ENCODE results near the gene KLHL36.
A peak's percentile ranks its signal among the peaks of the same experiment; 100 is the strongest.

Gene KLHL36

DNA sequence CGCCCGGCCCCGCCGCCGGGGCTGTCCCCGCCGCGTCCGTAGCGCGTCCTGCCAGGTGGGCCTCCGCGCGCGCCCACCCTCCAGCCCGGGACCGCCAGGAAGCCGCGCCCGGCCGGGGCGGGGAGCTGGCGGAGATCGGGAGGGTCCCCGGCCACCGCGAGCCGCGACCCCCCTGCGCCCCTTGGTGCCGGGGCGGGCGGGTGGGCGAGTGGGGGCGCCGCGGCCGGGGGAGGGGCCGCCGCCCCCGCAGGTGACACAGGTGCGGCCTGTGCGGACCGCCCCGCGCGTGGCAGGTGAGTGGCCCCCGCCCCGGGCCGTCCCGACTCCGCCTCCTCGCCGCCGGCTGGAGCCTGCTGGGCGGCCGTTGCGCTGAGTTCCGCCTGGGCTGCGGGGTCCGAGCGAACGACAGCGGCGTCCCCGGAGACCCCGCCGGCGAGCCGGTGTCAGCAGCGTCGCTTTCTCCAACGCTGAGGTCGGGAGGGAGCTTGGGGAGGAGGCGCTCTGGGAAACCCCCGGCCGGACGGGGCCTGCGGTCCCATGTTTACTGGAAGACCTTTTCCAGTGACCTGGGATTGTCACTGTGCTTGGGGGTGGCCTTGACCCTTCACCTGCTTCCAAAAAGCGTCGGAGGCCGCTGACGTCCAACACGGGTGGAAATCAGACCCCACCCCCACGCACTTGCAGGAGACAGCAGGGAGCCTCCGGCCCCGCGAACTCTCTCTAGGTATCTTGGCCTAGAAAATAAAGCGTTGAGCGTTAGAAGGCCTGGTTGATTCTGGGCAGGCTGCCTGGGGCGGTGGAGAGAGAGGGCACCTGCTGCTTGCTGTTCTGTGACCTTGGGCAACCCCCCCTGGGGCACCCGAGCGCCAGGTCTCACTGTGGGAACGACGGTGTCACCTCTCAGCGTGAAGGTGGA, 542 bp downstream of the KLHL36 start:
- peak; percentile 64 for DNase-seq

DNA sequence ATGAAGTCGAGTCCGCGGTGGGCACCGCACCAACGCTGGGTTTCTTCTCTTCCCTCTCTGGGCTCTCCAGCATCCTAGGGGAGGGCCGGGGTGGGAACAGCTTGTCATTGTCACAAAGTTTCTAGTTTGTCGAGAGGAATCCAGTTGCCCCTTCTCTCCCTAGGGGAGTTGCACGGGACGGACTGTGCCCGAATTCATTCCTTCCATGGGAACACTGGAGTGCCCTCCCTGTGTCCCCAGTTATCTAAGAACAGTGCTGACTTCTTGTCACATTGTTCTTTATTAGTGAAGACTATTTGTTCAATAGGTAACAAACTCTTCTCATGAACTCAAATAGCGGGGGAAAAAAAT, 1.2 kb downstream of the KLHL36 start:
- no peak for DNase-seq

DNA sequence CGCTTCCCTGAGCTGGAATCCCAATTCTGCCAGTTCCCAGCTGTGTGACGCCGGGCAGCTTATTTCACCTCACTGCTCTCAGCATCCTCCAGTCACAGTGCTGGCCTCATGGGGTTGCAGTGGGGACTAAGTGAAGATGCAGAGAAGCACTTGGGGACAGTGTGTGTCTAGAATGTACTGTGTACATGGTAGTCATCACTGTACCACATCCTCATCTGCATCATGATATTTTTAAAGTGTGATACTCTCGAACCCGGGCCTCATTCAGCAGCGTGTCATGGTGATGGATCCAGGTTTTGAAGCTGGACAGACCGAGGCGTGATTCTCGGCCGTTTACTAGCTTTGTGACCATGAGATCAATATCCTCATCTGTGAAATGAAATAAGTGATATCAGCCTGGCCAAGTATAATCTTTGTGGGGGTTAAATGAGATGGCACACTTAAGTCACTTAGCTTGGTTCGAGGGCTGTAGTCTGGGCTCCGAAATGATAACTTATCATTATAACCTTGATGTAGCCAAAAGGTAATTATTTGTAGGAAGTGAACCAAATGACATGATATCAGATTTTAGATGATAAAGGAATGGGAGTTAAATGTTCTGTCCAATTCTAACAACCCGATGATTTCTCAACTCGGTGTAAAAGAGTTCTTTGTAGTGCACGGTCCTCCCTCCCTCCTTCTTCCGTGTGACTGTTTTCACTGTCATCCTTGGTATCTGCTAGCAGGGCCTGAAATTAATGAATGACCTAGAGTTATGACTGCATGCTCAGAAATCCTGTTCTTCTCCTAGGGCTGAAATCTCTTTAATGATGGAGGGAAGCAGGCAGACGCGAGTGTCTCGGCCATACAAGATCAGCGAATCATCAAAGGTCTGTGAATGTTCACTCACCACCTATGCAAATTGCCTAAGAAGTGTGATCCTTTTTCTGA, 2.0 kb downstream of the KLHL36 start:
- no peak for DNase-seq

GRCh38 chr16:84652566-84652965, 4.3 kb downstream of the KLHL36 start:
- DNase-seq: peak; percentile 74

- no peak for DNase-seq
Measured at GRCh38 chr16:84654238-84654637, 5.9 kb downstream of the KLHL36 start.

DNA sequence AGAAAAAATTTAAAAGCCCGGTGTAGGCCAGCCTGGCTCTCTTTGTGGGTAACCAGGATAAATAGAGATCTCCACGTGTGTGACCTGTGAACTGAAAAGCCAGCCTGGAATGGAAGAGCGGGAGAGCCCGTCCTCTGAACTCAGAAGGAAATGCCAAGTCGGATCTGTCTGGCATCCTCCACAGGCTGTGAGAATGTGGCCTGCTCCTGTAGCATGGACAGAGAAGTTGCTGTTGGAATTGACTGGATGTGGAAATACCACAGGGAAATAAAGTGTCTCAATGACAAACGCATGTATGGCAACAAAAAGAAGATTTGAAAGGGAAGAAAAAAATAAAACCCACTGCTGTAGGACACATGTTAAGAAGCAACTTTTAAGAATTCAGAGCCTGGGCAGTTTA, 6.7 kb downstream of the KLHL36 start:
- DNase-seq: no peak

GRCh38 chr16:84656649-84657048, 8.3 kb downstream of the KLHL36 start:
- no peak for DNase-seq

DNA sequence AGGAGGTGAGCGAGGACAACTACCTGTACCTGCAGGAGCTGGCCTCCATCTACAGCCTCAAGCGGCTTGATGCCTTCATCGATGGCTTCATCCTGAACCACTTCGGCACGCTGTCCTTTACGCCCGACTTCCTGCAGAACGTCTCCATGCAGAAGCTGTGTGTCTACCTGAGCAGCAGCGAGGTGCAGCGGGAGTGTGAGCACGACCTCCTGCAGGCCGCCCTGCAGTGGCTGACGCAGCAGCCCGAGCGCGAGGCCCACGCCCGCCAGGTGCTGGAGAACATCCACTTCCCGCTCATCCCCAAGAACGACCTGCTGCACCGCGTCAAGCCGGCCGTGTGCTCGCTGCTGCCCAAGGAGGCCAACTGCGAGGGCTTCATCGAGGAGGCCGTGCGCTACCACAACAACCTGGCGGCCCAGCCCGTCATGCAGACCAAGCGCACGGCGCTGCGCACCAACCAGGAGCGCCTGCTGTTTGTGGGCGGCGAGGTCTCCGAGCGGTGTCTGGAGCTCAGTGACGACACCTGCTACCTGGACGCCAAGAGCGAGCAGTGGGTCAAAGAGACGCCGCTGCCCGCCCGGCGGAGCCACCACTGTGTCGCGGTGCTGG, 9.0 kb downstream of the KLHL36 start:
- no peak for DNase-seq

DNA sequence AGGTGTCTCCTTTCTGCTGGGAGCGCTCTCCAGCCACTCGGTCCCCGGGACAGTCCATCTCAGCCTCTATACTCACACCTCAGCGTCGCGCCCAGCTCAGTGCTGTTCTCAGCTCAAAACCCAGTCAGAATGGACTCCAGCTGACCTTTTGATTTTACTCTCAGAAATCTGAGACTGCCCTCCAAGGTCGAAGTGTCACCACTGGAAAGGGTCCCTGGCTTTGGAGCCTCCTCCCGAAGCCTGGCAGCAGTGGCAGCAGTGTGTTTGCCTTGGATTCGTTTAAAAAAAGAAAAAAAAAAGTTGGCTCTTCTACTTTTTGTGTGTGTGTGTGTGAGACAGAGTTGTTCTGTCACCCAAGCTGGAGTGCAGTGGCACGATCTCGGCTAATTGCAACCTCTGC, 10.4 kb downstream of the KLHL36 start:
- no peak for DNase-seq

GRCh38 chr16:84659656-84660300, 11.5 kb downstream of the KLHL36 start:
- no peak for DNase-seq

DNA sequence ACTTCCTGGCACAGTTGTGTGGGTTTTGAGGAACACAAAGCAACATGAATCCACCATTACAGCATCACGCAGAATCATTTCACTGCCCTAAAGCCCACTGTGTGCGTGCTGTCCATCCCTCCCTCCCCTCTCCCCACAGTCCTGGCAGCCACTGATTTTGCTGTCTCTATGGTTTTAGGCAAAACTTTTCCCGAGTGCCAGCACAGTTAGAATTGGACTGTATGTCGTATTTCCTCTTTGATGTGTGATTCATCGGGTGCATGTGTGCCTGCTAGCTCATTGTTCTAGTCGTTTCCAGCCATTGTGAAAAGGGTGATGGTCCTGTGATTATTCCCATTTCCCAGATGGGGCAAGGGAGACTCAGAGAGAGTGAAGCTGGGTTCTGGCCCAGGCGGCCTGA, 12.7 kb downstream of the KLHL36 start:
- DNase-seq: no peak

DNA sequence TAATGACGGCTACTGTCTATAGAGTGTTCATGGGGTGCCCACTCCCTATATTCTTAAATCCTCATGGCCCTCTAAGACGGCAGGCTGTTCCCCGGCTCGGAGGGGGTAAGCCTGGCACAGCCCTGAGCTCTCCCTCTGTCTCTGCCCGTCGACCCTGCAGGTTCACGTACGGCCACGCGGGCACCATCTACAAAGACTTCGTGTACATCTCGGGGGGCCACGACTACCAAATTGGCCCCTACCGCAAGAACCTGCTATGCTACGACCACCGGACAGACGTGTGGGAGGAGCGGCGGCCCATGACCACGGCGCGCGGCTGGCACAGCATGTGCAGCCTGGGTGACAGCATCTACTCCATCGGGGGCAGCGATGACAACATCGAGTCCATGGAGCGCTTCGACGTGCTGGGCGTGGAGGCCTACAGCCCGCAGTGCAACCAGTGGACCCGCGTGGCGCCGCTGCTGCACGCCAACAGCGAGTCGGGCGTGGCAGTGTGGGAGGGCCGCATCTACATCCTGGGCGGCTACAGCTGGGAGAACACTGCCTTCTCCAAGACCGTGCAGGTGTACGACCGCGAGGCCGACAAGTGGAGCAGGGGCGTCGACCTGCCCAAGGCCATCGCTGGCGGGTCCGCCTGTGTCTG, 13.2 kb downstream of the KLHL36 start:
- no peak for DNase-seq

DNA sequence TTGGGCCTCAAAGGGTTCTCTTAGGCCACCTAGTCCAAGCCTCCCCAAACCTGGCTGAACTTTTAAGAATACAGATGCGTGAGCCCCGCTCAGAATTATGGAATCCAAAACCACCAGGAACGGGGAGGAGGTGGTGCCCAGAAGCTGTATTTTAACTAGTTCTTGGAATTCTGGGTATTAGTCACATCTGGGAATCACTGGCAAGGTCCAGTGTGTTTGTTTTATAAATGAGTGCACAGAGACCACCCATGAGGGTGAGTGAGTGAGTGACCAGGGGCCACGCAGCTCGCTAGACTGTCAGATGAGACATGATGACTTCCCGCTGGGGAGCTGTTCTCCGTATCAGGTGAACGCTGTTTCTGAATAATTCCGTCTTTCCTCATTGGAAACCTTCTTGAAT, 14.2 kb downstream of the KLHL36 start:
- DNase-seq: no peak

DNA sequence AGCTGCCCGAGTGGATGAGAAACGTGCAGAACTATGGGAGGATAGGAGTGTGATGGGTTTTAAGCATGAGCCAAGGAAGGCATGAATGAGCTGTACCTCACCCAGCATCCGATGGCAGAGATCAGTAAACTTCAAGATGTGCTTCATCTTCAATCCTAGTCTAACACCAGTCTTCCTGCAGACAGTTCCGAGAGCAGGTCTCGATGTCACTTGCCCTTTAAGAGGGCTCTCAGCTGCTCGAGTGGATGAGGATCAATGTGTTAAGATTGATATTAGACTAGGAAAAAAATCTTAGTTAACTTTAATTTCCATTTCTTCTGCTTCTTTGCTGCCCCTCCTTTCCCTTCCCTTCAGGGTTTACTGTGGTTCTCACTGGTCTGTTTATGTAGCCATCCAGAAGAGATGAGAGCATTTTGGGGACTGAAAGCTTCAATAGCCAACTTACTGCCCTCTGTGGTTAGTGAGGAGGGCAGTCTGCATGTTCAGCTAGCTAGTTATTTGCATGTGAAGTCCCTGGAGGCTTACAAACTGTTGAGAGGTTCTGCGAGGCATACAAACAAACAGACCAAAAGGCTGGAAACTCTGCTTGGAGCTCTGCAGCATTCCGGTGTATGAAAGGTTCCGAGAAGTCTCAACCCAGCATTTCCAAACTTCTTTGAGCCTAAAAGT, 15.3 kb downstream of the KLHL36 start:
- no peak for DNase-seq

GRCh38 chr16:84665359-84665758, 17.0 kb downstream of the KLHL36 start:
- DNase-seq: no peak

DNA sequence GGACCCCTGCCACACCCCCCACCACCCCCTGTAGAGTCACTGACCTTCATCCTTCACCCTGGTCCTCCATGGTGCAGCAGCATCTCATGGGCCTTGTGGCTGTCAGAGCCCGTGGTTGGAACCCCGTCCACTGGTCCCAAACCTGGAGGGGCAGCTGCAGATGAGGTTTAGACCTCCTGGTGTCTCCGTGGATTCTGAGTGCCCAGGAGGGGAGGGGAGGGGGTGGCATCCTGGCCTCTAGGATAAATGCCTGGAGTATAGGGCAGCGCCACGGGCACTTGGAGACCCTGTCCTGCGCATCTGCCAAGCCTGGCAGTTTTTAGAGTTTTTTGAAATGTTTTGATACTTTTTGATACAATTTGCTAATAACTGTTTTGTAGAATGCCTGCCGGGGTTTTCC, 17.5 kb downstream of the KLHL36 start:
- DNase-seq: no peak

GRCh38 chr16:84667600-84668309, 19.4 kb downstream of the KLHL36 start:
- DNase-seq: no peak

GRCh38 chr16:84670063-84670462, 21.8 kb downstream of the KLHL36 start:
- no peak for DNase-seq

GRCh38 chr16:84672276-84673202, 24.2 kb downstream of the KLHL36 start:
- DNase-seq: peak; percentile 91

- no peak for DNase-seq
Measured at GRCh38 chr16:84673203-84673535, 24.9 kb downstream of the KLHL36 start.

Measured in CD4-positive, alpha-beta T cell treated with Interleukin-17A for 4 hours (primary cell).